Neural progenitor cell (in vitro differentiated cells): Measurements from ENCODE around the gene FBXO10.

ENCODE experiments used
- CTCF ChIP-seq: fragments of 200-600 bp; sonication (generic); IDR thresholded peaks from 2 replicates; pipeline ENCODE4 v1.5.1; 2017; ENCODE audit warnings: antibody characterized with exemption, mild to moderate bottlenecking
- EZH2phosphoT487 ChIP-seq: fragments of 200-600 bp; sonication (generic); IDR thresholded peaks from 2 replicates; pipeline ENCODE4 v1.6.1; 2017; ENCODE audit warnings: antibody characterized with exemption

- TF ChIP-seq EZH2phosphoT487: no peak
- no peak for TF ChIP-seq CTCF
Measured at GRCh38 chr9:37534412-37534811, 41.8 kb downstream of the FBXO10 start.
